HL-60 (cell line): ENCODE measurements around the gene ZNF575.
"Not testable (repeated sequence)": the region's sequence is repeated elsewhere in the genome, so short reads cannot be mapped to it uniquely, and the experiment has no call there.

Source experiments
- DNase-seq, 2 experiments: peaks; one replicate each; pipeline ENCODE4 v3.0.0-alpha.2; 2010 to 2020; ENCODE audit warnings: low read depth in 1 of 2, low spot score in 1 of 2
- H3K27ac ChIP-seq: fragments of 250-450 bp; sonication (Bioruptor Pico); replicated peaks from 2 replicates; pipeline ENCODE4 v1.5.1; 2020; ENCODE audit warnings: mild to moderate bottlenecking, moderate library complexity
- H3K27me3 ChIP-seq: fragments of 250-450 bp; sonication (Bioruptor Pico); 2 replicates; pipeline ENCODE4 v1.5.1; 2021; ENCODE audit warnings: mild to moderate bottlenecking, moderate library complexity; ENCODE audit not compliant: insufficient read depth, poor library complexity, severe bottlenecking
- H3K4me3 ChIP-seq: replicated peaks from 2 replicates; pipeline ENCODE4 v1.5.1; 2011; ENCODE audit warnings: mild to moderate bottlenecking, control low read depth, low read length; ENCODE audit not compliant: insufficient read depth
- GABPA ChIP-seq: IDR thresholded peaks from 2 replicates; pipeline ENCODE4 v1.6.1; 2012; ENCODE audit warnings: low read depth
- POLR2AphosphoS5 ChIP-seq: IDR thresholded peaks from 2 replicates; pipeline ENCODE4 v1.6.1; 2012; ENCODE audit warnings: low read depth
- SPI1 ChIP-seq: IDR thresholded peaks from 2 replicates; pipeline ENCODE4 v1.6.1; 2012; ENCODE audit warnings: low read depth, mild to moderate bottlenecking, borderline replicate concordance
- TF ChIP-seq, protein P1 (sequence below): IDR thresholded peaks from 2 replicates; pipeline ENCODE4 v1.6.1; 2012; ENCODE audit warnings: low read depth; ENCODE audit not compliant: insufficient replicate concordance
- TF ChIP-seq, protein P2 (sequence below): IDR thresholded peaks from one replicate; pipeline ENCODE4 v1.5.1; 2011; ENCODE audit warnings: low read length, control low read depth, inconsistent platforms; ENCODE audit not compliant: insufficient read depth

Gene ZNF575

DNA sequence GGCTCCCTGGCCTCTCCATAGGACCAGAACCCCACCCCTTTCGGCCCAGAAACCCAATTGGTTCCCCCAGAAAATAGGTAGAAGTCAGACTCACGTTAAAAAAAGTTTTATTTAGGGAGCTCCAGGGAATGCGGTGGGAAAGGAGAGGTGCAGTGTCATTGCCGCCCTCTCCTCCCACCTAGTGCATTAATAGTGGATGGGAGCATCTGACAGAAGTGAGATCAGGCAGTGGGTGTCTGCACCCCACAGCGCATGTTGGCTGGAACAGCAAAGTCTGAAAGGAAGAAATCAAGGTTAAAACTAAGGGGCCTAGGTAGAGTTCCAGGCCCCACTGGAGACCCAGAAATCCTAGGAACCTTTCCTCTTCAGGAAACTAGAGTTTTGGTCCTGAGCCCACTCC is 26.4 kb upstream of the ZNF575 start:
- no peak overlapping the region for H3K27ac ChIP-seq

DNA sequence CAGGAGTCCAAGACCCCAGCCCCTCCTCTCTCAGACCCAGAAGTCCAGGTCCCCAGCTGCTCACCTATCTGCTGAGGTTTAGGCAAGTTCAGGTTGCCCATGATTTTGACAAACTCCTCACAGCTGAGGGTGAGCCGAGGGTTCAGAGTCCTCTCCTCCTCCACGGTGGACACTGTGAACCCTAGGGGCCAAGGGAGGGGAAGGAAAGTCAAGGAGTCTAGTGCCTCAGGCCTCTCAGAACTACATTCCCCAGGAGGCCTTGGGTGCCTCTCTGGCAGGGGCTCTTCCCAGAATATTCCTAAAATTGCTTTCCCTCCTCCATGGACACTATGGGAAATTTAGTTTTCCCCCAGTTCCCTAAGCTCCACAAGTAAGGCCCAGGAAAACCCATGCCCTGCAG is 25.1 kb upstream of the ZNF575 start:
- Histone ChIP-seq H3K27ac (no peak overlapping the region), H3K4me3 (no peak overlapping the region), H3K27me3 (no peaks in the 10 kb centered on the region)
- TF ChIP-seq SPI1 (no peak), GABPA (no peak), POLR2AphosphoS5 (no peak)
- TF ChIP-seq, protein P1, sequence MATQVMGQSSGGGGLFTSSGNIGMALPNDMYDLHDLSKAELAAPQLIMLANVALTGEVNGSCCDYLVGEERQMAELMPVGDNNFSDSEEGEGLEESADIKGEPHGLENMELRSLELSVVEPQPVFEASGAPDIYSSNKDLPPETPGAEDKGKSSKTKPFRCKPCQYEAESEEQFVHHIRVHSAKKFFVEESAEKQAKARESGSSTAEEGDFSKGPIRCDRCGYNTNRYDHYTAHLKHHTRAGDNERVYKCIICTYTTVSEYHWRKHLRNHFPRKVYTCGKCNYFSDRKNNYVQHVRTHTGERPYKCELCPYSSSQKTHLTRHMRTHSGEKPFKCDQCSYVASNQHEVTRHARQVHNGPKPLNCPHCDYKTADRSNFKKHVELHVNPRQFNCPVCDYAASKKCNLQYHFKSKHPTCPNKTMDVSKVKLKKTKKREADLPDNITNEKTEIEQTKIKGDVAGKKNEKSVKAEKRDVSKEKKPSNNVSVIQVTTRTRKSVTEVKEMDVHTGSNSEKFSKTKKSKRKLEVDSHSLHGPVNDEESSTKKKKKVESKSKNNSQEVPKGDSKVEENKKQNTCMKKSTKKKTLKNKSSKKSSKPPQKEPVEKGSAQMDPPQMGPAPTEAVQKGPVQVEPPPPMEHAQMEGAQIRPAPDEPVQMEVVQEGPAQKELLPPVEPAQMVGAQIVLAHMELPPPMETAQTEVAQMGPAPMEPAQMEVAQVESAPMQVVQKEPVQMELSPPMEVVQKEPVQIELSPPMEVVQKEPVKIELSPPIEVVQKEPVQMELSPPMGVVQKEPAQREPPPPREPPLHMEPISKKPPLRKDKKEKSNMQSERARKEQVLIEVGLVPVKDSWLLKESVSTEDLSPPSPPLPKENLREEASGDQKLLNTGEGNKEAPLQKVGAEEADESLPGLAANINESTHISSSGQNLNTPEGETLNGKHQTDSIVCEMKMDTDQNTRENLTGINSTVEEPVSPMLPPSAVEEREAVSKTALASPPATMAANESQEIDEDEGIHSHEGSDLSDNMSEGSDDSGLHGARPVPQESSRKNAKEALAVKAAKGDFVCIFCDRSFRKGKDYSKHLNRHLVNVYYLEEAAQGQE: no peak
- TF ChIP-seq, protein P2, sequence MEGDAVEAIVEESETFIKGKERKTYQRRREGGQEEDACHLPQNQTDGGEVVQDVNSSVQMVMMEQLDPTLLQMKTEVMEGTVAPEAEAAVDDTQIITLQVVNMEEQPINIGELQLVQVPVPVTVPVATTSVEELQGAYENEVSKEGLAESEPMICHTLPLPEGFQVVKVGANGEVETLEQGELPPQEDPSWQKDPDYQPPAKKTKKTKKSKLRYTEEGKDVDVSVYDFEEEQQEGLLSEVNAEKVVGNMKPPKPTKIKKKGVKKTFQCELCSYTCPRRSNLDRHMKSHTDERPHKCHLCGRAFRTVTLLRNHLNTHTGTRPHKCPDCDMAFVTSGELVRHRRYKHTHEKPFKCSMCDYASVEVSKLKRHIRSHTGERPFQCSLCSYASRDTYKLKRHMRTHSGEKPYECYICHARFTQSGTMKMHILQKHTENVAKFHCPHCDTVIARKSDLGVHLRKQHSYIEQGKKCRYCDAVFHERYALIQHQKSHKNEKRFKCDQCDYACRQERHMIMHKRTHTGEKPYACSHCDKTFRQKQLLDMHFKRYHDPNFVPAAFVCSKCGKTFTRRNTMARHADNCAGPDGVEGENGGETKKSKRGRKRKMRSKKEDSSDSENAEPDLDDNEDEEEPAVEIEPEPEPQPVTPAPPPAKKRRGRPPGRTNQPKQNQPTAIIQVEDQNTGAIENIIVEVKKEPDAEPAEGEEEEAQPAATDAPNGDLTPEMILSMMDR: no peak
- no peak for DNase-seq

More for the DNA sequence above, 26.4 kb upstream of the ZNF575 start:
- Histone ChIP-seq H3K4me3 (no peak overlapping the region), H3K27me3 (no peaks in the 10 kb centered on the region)
- no peak for DNase-seq
- no peak for TF ChIP-seq POLR2AphosphoS5
- no peak for TF ChIP-seq GABPA
- no peak for TF ChIP-seq SPI1
- TF ChIP-seq, protein P1: no peak

DNA sequence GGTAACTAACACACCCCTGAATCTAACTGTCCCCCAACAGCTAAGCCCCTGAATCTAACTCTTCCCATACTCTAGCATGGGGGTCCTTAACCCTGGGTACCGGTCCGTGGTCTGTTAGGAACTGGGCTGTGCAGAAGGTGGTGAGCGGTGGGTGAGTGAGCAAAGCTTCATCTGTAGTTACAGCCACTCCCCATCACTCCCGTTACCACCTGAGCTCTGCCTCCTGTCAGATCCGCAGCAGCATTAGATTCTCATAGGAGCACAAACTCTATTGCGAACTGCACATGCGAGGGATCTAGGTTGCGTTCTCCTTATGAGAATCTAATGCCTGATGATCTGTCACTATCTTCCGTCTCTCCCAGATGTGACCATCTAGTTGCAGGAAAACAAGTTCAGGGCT is 22.3 kb upstream of the ZNF575 start:
- no peak for TF ChIP-seq GABPA
- no peak for TF ChIP-seq POLR2AphosphoS5
- TF ChIP-seq, protein P2: no peak
- TF ChIP-seq, protein P1: no peak
- TF ChIP-seq SPI1: no peak
- no peaks in the 10 kb centered on the region for H3K27me3 ChIP-seq
- no peak overlapping the region for H3K27ac ChIP-seq
- no peak for DNase-seq
- H3K4me3 ChIP-seq: no peak overlapping the region

DNA sequence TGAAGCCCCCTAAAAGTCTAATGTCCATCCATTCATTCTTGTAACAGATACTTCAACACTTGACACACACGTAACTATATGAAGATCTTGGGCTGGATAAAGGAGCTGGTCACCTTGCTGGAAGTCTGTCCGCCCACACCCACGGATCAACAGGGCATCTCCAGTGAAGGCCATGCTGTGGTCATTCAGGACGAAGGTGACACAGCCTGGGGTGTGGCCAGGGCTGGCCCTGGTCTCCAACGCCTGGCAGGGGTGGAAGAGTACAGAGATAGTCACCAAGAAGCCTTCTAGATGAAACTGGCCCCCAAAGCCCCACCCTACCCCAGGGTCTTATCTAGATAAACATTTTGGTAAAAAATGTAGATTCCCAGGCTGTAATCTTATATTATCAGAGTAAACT is 21.7 kb upstream of the ZNF575 start:
- TF ChIP-seq, protein P1: no peak
- no peak overlapping the region for H3K27ac ChIP-seq
- no peaks in the 10 kb centered on the region for H3K27me3 ChIP-seq
- DNase-seq: no peak
- no peak overlapping the region for H3K4me3 ChIP-seq

DNA sequence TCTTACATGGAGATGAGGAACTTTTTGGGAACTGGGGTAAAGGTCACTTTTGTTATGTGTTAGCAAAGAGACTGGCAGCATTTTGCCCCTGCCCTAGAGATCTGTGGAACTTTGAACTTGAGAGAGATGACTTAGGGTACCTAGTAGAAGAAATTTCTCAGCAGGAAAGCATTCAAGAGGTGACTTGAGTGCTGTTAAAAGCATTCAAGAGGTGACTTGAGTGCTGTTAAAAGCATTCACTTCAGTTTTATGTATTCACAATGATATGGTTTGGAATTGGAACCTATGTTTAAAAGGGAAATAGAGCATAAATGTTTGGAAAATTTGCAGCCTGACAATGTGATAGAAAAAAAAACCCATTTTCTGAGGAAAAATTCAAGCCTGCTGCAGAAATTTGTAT is 20.6 kb upstream of the ZNF575 start:
- not testable (repeated sequence) for H3K4me3 ChIP-seq, H3K27ac ChIP-seq, DNase-seq, H3K27me3 ChIP-seq
